HG02973 (cell line): Measurements from ENCODE around the gene ATP8B1.
"Not testable (repeated sequence)": the region's sequence is repeated elsewhere in the genome, so short reads cannot be mapped to it uniquely, and the experiment has no call there.

Experiments
- ATAC-seq: cut with Tn5 transposase; IDR thresholded peaks from one replicate; pipeline ENCODE4 v1.9.1; 2021; ENCODE audit warnings: moderate library complexity; ENCODE audit not compliant: unreplicated experiment

The ATP8B1 gene

GRCh38 chr18:57733861-57734260 lies 69.3 kb downstream of the ATP8B1 start:
- no peak for ATAC-seq

GRCh38 chr18:57730146-57730545 lies 73.0 kb downstream of the ATP8B1 start:
- no peak for ATAC-seq

- ATAC-seq: no peak
Measured at GRCh38 chr18:57728941-57729511, 74.1 kb downstream of the ATP8B1 start.

- ATAC-seq: no peak
Measured at GRCh38 chr18:57727952-57728807, 74.9 kb downstream of the ATP8B1 start.

- ATAC-seq: not testable (repeated sequence)
Measured at GRCh38 chr18:57719211-57719935, 83.7 kb downstream of the ATP8B1 start.

GRCh38 chr18:57716549-57716948 lies 86.6 kb downstream of the ATP8B1 start:
- ATAC-seq: no peak

GRCh38 chr18:57715671-57716070 lies 87.4 kb downstream of the ATP8B1 start:
- no peak for ATAC-seq

- ATAC-seq: no peak
Measured at GRCh38 chr18:57715073-57715472, 88.0 kb downstream of the ATP8B1 start.

- no peak for ATAC-seq
Measured at GRCh38 chr18:57710226-57710625, 92.9 kb downstream of the ATP8B1 start.

GRCh38 chr18:57709335-57709734 lies 93.8 kb downstream of the ATP8B1 start:
- ATAC-seq: no peak

- ATAC-seq: no peak
Measured at GRCh38 chr18:57708288-57708687, 94.8 kb downstream of the ATP8B1 start.

- no peak for ATAC-seq
Measured at GRCh38 chr18:57705832-57706595, 97.1 kb downstream of the ATP8B1 start.

GRCh38 chr18:57705011-57705410 lies 98.1 kb downstream of the ATP8B1 start:
- no peak for ATAC-seq

GRCh38 chr18:57698571-57699276 lies 104.4 kb downstream of the ATP8B1 start:
- ATAC-seq: no peak

- ATAC-seq: no peak
Measured at GRCh38 chr18:57697426-57697825, 105.7 kb downstream of the ATP8B1 start.

- no peak for ATAC-seq
Measured at GRCh38 chr18:57696271-57696670, 106.8 kb downstream of the ATP8B1 start.

GRCh38 chr18:57691363-57691762 lies 111.8 kb downstream of the ATP8B1 start:
- ATAC-seq: no peak

- ATAC-seq: no peak
Measured at GRCh38 chr18:57687970-57688369, 115.1 kb downstream of the ATP8B1 start.

- ATAC-seq: no peak
Measured at GRCh38 chr18:57683470-57683869, 119.6 kb downstream of the ATP8B1 start.
